Lung (tissue), 12 donors: ENCODE results near the gene KCNJ10. TPM values are rescaled to one million over a fixed set of nuclear protein-coding genes. Genes with fewer than 3 reads are reported as not detected.

Experiments used
- ATAC-seq: fragments of 200-7000 bp; cut with Tn5 transposase; one replicate; pipeline ENCODE4 v1.9.1; 2020; ENCODE audit warnings: moderate number of reproducible peaks; ENCODE audit not compliant: insufficient read depth, low FRiP score
- DNase-seq, 3 donors: peaks; one replicate each; pipeline ENCODE4 v3.0.0-alpha.2; 2013 to 2017
- H3K27ac ChIP-seq, 2 donors: one replicate each; pipeline ENCODE4 v1.5.1; 2013; ENCODE audit warnings: mild to moderate bottlenecking in 2 of 2, moderate library complexity in 2 of 2, control low read depth in 1 of 2, inconsistent platforms in 1 of 2, low read depth in 1 of 2, low read length in 1 of 2
- H3K27me3 ChIP-seq, 3 donors: one replicate each; pipeline ENCODE4 v1.5.1; 2013; ENCODE audit warnings: low read length in 2 of 3; ENCODE audit not compliant: control insufficient read depth in 3 of 3, insufficient read depth in 3 of 3
- H3K36me3 ChIP-seq, 4 donors: one replicate each; pipeline ENCODE4 v1.5.1; 2013; ENCODE audit warnings: low read length in 4 of 4, mild to moderate bottlenecking in 1 of 4, moderate library complexity in 1 of 4; ENCODE audit not compliant: control insufficient read depth in 4 of 4, insufficient read depth in 4 of 4
- H3K4me1 ChIP-seq, 5 donors: one replicate each; pipeline ENCODE4 v1.5.1; 2013; ENCODE audit warnings: low read length in 5 of 5, mild to moderate bottlenecking in 2 of 5, moderate library complexity in 1 of 5; ENCODE audit not compliant: control insufficient read depth in 5 of 5, insufficient read depth in 5 of 5
- H3K4me3 ChIP-seq: one replicate; pipeline ENCODE4 v1.5.1; 2013; ENCODE audit warnings: mild to moderate bottlenecking, control low read depth, moderate library complexity
- H3K9ac ChIP-seq, 2 donors: one replicate each; pipeline ENCODE4 v1.5.1; 2013; ENCODE audit warnings: low read length in 2 of 2, control low read depth in 1 of 2; ENCODE audit not compliant: insufficient read depth in 1 of 2
- H3K9me3 ChIP-seq, 4 donors: one replicate each; pipeline ENCODE4 v1.5.1; 2013; ENCODE audit warnings: low read length in 3 of 4, mild to moderate bottlenecking in 1 of 4, moderate library complexity in 1 of 4; ENCODE audit not compliant: control insufficient read depth in 4 of 4, insufficient read depth in 3 of 4
- WGBS, 2 donors: extraction: QIAGEN DNeasy Blood & Tissue Kit; methylation state at CpG; one replicate each; pipeline ENCODE4 v1.1.7; 2013; 5-methylcytosine and 5-hydroxymethylcytosine counted together
- polyA plus RNA-seq, 2 donors: library from polyadenylated mRNA; stranded (reverse); fragments of 200-250 nt; gene quantifications; one replicate each; pipeline ENCODE4 v1.2.1, GENCODE V29; 2013
- total RNA-seq, 2 donors: library from RNA; depleted of rRNA in 1 of 2; stranded (reverse); fragments of >200 nt in 1 of 2; gene quantifications; one replicate each; pipeline ENCODE4 v1.2.1, GENCODE V29; 2014 to 2021
- TF ChIP-seq, protein P1 (sequence below): IDR thresholded peaks from 2 replicates; pipeline ENCODE4 v1.5.1; 2012; ENCODE audit warnings: mild to moderate bottlenecking; ENCODE audit errors: control extremely low read depth, extremely low read depth
- donor health status: control.
- donor health status: control.
- donor health status: Bipolar disorder and iron deficiency.
- donor health status: healthy.
- donor health status: DM: yes; HTN: yes; CAD: no.

Gene KCNJ10
- total and polyA plus RNA-seq, 4 donors = 0.02 to 0.37 (median 0.10) TPM

DNA sequence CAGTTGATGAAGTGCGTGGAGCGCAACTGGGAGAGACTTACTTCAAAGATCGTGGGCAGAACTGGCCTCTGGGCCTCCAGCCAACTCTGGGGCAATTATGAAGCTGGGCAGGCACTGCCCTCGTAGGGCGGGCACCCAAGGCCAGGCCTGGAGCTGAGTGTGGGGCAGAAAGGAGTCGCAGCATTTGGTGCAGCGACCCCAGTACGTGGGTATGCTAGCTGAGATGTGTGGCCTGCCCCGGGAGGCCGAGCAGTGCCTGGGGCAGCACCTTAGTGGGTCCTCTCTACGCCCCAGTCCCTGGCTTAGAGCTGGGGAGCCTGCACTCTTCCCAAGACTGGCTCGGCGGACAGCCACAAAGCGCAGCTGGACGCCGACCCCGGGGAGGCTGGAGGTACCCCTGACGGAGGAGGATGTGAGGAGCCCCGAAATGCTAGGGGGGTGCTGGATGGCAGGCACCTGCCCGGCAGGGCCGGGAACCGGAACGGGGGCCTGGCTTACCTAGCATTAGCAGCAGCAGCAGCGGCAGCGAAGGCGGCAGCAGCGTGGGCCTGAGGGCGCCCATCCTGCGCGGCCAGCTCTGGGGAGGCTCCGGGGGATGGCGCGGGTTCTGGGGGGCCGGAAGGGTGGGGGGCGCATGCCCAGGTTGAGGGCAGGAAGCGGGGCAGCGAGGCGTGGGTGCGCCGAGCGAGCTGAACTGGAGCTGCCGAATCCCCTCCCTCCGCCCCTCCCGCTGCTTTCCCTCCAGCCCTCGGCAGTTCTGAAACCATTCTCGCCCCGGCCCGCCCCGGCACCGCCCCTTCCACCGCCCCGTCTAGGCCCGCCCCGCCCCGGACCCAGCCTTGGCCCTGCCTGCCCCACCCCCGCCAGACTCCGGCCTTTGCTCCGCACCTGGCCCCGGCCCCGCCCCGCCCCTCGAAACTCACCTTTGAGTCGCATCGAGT, 28.2 kb upstream of the KCNJ10 start, which contains the start of gene IGSF8:
IGSF8 (minus strand) TSS at position 709 of the 941 bp plus-strand sequence; CDS start at position 562, 147 bp downstream.
- H3K4me3 ChIP-seq = peak within 1 kb of the TSS; percentile 72
- H3K9me3 ChIP-seq = no peaks in the 10 kb centered on the region
- peak; percentile 88 for ATAC-seq
- TF ChIP-seq, protein P1, sequence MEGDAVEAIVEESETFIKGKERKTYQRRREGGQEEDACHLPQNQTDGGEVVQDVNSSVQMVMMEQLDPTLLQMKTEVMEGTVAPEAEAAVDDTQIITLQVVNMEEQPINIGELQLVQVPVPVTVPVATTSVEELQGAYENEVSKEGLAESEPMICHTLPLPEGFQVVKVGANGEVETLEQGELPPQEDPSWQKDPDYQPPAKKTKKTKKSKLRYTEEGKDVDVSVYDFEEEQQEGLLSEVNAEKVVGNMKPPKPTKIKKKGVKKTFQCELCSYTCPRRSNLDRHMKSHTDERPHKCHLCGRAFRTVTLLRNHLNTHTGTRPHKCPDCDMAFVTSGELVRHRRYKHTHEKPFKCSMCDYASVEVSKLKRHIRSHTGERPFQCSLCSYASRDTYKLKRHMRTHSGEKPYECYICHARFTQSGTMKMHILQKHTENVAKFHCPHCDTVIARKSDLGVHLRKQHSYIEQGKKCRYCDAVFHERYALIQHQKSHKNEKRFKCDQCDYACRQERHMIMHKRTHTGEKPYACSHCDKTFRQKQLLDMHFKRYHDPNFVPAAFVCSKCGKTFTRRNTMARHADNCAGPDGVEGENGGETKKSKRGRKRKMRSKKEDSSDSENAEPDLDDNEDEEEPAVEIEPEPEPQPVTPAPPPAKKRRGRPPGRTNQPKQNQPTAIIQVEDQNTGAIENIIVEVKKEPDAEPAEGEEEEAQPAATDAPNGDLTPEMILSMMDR = no peak
- peak; percentile 88 to 94 (median 94) for DNase-seq
- peak within 1 kb of the TSS; percentile 76 to 93 for H3K27ac ChIP-seq
- 3 to 5% methylated on average over 24 to 64 of the region's 64 CpGs for WGBS, 2 donors
- no peaks in the 10 kb centered on the region for H3K27me3 ChIP-seq
- peaks cover 0 to 15% (median 5%) of the 10 kb centered on the region in 4 donors for H3K36me3 ChIP-seq
- H3K9ac ChIP-seq = peak within 1 kb of the TSS; percentile 86 to 91
- H3K4me1 ChIP-seq = peaks cover 0 to 44% (median 20%) of the 10 kb centered on the region in 5 donors

- Histone ChIP-seq H3K36me3 (peaks cover 0 to 21% (median 6%) of the 10 kb centered on the region in 4 donors), H3K27ac (peak overlapping the region in 1 of 2 donors; percentile 91), H3K4me3 (peak overlapping the region; percentile 72), H3K27me3 (no peaks in the 10 kb centered on the region), H3K9me3 (no peaks in the 10 kb centered on the region), H3K9ac (peak overlapping the region in 1 of 2 donors; percentile 7), H3K4me1 (peaks cover 0 to 36% (median 18%) of the 10 kb centered on the region in 5 donors)
- TF ChIP-seq, protein P1 = no peak
- no peak for DNase-seq
- 65 to 72% methylated on average over 5 of the region's 5 CpGs for WGBS, 2 donors
- ATAC-seq = no peak
Measured at GRCh38 chr1:160097151-160097910, 27.4 kb upstream of the KCNJ10 start.

- TF ChIP-seq, protein P1 = no peak
- Histone ChIP-seq H3K36me3 (peaks cover 0 to 30% (median 8%) of the 10 kb centered on the region in 4 donors), H3K27ac (no peak overlapping the region), H3K4me1 (peaks cover 0 to 29% (median 13%) of the 10 kb centered on the region in 5 donors), H3K9me3 (no peaks in the 10 kb centered on the region), H3K4me3 (no peak overlapping the region), H3K9ac (no peak overlapping the region), H3K27me3 (no peaks in the 10 kb centered on the region)
- ATAC-seq (no peak), DNase-seq (no peak)
- WGBS, 2 donors = 59 to 69% methylated on average over 4 of the region's 4 CpGs
Measured at GRCh38 chr1:160096274-160097116, 26.5 kb upstream of the KCNJ10 start.
